T-helper 22 cell (primary cell): Measurements from ENCODE around the gene ATP1B1.
"Not testable (repeated sequence)": the region's sequence is repeated elsewhere in the genome, so short reads cannot be mapped to it uniquely, and the experiment has no call there.

Source experiments
- DNase-seq: peaks from one replicate; pipeline ENCODE4 v3.0.0-alpha.2; 2020; ENCODE audit warnings: low read depth

Gene ATP1B1

DNA sequence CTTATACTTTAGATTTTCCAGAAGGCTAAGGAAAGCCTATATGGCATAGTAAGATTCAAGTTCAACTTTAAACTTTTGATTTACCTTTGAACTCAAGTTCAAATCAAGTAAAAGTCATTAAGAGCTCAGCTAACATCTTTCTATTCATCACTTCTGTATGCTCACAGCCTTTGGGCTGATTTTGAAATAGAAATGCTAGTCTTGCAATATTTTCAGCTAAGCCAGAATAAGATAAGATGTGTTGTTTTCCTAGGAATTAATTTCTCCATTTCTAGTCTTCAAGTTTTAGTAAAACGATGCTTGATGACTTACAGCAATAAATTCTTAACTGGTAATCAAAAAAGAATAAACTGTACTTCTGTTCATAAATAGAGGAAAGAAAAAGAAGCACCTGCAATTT lies 35.6 kb downstream of the ATP1B1 start:
- no peak for DNase-seq

DNA sequence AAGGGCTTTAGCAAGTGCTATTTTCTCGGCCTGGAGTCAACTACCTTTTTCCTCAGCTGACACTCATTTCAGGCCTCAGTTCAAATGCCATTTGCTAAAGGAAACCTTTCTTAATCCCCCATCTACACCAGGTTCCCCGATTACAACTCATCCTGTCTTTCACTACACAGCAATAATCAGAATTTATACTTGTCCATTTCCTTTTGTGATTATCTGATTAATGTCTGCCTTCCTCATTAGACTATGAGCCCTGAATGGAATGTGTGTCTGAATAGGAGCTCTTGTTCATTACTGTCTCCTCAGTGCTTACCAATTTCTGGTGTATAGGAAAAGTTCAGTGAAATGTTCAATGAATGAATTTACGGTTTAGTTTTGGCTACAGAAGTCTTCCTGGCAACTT lies 36.9 kb downstream of the ATP1B1 start:
- no peak for DNase-seq

DNA sequence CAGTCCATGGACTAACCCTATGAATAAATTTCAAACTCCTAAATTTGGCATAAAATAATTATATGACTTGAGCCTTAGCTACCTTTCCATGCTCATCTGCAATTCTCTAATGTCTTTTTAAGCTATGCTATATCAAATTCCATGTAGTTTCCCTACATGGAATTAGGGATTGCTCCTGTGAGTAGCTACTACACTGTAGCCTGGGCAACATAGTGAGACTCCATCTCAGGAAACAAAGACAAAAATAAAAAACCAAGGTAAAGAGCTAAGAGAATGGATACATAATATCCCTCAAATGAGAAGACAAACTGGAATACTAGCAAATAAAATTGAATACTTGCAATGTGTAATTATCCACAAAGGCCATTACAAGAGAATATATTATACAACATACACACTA lies 37.5 kb downstream of the ATP1B1 start:
- no peak for DNase-seq

DNA sequence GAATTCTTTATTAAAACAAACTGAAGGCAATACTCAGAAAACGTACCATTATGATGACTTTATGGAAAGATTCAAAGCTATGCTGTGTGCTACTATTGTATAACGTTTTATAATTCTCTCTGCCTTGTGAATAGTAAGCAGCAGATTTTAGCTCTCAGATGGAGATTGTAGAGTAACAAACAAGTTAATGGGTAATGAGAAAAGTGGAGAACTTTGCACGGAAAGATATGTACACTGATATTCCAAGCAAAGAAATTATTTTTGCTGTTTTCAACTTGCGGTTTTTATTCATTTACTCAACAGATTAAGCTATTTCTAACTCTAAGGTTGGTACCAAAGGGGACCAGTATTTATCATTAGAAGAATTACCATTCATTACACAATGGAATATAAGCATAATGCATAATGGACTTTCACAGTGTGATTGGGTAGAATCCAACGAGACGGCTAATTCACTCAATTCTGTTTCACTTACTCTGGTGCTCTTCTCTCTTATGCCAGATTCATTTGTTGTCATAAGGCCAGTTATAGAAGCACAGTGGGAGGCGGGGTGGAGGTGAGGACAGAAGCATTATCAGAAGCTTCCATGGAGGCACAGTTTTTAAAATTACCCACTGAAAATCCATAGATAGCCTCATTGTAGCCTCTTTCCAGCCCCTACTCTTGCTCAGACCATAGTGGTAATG lies 38.6 kb downstream of the ATP1B1 start:
- no peak for DNase-seq

DNA sequence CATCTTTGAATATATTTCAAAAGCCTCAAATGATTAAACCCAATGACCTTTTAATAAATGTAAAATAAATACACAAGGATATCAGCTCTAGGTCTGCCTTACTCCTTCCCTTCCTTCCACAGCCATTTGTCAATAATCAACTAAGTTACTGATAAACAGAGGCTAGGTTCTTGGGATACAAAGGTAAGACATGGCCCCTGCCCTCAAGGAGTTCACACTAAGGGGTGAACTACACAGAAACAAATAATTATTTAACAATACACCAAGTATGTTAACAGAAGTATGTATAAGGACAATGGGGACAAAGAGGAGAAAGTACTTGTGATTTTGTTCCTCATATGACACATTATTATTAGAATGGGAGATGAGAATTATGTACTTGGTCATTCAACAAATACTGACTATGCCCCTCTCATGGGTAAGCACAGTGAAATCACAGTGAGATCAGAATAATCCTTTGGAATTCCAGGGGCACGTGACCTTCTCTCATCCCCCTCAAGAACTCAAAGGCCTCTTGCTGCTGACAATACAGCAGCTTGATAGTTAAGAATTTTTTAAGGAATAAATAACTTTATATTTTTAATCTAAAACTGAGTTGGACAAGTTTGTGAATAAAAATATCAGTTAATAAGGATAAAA lies 40.2 kb downstream of the ATP1B1 start:
- DNase-seq: no peak

DNA sequence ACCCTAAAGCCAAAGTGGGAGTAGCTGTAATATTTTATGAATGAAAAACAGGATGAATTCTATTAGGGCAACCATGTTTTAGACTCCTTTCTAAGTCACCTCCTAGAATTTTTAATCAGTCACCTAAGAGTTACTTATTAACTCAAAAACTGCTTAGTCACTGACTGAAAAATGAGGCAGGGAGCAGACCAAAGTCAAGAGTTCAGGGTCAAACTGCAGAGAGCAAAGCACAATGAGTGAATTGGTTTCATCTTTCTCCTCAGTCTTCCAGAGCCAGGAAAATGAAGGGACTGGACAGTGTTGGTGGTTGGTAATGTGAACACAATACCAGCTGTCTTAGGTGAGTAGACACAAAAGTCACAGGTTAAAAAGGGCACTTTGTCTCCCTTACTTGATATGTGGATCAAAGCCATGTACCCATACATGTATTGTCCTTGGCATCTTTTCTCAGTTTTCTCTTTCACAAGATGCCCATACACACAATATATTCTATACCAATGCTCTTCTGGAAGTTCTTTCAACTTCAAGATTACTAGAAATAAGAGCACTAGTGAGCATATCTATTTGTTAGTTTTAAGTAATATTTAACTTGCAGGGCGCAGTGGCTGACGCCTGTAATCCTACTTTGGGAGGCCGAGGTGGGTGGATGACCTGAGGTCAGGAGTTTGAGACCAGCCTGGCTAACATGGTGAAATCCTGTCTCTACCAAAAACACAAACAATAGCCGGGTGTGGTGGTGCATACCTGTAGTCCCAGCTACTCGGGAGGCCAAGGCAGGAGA lies 42.2 kb downstream of the ATP1B1 start:
- DNase-seq: no peak

DNA sequence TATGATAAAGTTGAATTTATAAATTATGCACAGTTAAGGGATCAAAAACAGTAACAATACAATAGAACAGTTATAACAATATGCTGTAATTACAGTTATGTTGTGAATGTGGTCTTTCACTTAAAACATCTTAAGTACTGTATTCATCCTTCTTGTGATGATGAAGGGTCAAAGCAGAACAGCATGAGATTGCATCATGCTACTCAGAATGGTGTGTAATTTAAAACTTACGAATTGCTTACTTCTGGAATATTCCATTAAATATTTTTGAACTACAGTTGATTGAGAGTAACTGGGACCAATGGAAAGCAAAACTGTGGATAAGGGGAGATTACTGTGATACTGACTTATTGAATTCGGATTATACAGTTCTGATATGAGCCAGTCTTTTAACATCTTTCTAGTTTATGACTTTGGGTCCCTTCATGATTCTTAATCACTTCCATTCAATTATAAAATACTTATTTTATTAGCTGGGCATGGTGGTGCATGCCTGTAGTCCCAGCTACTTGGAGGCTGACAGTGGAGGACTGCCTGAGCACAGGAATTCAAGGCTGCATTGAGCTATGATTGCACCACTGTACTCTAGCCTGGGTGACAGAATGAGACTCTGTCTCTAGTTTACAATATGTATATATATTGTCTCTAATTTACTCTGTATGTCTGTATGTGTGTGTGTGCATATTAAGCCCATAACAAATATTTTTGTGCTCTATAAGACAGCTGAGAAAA lies 43.2 kb downstream of the ATP1B1 start:
- no peak for DNase-seq

DNA sequence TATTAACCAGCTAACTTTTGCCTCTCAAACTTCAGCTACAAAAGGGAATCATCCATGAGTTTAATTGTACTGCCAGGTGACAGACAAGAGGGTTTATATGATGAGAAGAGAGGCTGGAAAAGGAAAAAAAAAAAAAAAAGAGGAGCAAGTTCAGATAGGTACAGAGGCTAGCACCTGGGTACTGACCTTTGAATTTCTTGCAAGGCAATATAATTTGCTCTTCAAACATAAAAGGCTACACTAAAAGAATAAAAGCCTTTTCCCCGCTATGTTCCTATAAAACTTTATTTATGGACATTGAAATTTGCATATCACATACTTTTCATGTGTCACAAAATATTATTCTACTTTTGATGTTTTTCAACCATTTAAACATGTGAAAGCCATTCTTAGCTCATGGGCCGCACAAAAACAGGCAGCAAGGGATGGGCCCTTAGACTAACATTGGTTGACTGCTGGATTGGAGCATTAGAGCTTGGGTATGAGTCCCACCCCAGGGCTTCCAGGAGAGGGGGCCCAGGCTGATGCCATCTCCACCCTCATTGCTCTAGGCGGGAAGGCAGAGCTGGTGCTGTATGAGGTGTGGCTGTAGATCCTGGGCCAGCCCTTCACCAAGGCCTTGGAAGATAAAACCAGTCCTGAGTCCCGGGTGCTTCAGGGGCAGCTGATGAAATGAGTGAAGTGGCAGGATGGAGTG lies 44.3 kb downstream of the ATP1B1 start:
- DNase-seq: no peak

DNA sequence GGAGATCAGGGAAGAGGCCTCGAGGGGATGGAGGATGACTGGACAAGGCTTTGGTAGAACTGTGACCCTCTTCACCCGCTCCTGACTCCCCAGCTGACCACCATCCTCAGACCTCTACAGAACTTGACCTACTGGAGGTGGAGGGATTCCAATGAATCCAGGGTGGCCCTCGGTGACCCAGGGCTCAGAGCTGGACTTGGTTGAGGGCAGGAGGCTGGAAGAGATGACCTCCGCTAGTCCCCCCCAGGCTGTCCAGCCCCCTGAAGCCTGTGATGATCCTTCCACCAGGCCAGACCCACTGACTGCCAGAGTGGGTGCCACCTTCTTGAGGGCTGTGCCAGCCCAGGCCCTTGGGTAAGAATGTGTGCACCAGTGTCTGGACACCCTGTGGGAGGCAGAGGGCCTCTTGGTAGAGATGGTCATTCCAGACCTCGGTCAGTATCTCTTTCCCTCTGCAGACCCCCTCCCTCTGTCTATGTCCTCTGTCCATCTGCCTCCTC lies 44.9 kb downstream of the ATP1B1 start:
- DNase-seq: no peak

DNA sequence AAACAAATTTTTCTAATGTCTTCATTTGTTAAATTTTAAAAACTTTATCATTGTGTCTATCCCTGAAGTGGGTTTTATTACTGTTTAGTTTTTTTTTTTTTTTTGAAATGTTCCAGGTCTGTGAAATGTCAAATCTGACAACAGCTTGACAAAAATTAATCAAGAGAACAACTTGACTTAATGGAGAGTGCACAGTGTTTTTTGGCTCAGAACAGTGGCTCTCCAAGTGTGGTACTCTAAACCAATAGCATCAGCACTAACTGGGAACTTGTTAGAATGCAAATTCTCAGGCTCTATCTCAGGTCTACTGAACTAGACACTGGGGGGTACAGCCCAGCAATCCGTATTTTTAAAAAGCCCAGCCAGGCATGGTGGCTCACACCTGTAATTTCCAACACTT lies 49.2 kb downstream of the ATP1B1 start:
- no peak for DNase-seq

DNA sequence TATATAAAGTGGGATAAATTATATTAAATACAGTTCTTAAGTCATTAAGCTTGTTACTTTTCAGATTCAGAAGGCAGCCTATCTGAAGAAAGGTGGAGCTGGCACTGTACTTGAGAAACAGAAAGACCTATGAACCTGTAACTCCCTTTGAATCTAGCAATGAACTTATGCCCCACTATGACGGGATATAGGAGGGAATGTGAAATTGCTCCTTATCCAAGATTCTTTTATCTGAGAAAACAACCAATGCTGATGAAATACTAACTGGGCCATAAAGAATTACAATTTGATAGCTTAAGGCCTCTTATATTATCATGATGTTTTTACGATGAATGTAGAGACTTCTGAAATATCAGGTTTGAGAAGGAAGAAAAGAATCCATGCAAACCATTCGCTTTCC lies 50.1 kb downstream of the ATP1B1 start:
- no peak for DNase-seq

DNA sequence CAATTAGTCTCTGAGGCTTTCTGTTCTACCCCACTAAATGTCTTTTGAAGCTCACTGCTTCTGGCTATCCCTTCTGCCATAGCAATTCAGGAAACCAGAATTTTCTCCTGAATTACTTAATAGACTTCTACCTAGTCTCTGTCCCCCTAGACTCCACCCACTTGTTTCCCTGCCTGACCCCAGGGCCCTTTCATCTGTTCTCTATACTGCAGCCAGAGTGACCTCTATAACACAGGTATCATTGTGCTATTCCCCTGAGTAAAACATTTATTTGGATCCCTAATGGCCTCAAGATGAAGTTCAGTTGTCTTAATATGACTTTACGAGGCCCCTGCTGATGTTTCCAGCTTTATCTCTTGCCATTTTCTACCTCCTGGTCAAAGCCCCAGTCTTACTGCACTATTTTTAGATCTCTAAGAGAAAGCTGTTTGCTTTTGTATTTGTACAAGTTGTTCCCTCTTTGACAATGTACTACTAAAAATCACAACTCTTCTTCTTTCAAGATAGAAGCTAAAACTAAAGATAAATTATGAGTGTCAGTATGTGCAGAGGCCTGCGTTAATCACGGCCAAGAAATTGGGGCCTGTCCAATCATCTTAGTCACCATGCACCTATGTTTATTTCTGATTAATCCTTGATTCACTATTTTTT lies 54.5 kb downstream of the ATP1B1 start:
- DNase-seq: no peak

DNA sequence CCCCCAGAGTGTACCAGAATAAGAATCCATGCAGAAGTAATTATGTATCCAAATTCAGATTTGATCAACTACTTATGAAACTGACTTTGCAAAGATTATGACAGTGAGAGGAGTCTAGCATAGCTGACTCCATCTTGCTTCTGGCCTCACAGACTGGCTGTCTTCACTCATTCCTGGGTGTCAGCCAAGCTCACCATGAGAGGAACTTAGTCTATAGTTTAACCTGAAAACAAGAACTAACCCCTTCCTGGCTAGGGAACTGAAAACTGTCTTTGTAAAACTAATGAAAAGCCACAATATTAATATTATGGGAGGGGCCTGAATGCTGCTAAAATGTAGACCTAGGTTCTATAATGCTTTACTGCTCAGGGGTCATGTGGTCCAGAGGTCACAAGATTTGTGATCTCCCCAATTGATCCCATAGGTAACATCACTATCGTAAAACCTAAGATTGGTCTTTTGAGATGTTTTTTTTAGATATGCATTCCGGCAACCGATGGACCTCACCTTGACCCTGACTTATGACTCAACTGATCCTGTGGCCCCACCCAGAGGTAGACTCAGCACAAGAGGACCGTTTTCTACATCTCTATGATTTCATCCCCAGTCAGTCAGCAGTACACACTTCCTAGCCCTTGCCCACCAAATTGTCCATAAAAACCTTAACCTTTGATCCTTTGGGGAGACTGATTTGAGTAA lies 55.2 kb downstream of the ATP1B1 start:
- DNase-seq: no peak

DNA sequence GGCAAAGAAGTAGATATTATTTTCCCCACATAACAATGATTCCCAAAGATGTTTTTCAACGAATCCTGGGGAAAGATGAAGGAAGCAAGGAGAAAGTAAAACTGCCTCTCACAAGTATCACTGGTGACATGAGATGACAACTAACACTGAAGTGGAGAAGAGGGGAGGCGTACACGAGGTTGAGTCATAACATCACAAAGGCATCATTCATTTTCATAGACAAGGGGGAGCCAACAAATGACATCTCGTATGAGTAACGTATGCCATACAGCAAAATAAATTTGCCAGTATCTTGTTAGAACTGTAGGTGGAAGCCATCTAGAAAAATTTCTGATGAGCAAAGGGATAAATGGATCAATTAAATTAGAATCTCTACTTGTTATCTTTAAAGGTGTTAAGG lies 56.6 kb downstream of the ATP1B1 start:
- no peak for DNase-seq

DNA sequence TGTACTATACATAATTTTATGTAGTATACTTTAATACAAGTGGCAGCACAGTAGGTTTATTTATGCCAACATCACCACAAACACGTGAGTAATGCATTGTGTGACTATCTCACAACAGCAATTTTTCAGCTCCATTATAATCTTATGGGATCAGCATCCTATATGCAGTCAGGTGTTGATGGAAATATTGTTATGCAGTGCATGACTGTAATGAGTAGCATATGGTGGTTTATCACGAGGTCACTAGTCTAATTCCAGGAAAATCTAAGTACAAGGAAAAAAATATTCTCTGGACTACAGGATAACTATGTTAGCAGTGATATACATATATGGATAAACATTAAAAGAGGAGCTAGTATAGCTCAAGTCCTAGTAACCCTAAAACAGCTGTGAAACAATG lies 69.0 kb downstream of the ATP1B1 start:
- no peak for DNase-seq

DNA sequence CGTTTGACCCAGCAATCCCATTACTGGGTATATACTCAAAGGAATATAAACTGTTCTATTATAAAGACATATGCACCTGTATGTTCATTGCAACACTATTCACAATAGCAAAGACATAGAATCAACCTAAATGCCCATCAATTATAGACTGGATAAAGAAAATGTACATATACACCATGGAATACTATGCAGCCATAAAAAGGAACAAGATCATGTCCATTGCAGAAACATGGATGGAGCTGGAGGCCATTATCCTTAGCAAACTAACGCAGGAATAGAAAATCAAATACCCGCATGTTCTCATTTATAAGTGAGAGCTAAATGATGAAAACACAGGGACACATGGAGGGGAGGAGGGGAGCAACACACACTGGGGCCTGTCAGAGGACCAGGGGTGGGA lies 72.9 kb downstream of the ATP1B1 start:
- not testable (repeated sequence) for DNase-seq

DNA sequence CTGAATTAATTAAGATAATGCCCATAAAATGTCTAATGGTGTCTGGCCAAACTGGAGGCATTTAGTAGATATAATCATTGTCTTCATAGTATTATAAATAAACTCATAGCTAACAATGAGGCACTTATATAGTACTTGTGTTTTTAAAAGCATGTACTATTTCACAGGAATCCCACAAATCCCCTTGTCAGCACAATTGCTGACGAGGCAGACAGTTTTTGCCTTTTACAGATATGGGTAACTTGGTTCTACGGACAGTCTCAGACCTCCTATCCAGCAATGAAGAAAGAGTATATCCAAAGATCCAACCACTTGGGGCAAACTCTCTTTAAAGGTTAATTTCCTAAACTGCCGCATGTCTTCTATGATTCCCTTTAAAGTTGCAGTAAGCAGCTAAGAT lies 73.7 kb downstream of the ATP1B1 start:
- no peak for DNase-seq
